Activated CD4-positive, alpha-beta T cell treated with anti-CD3 and anti-CD28 coated beads, Interleukin-2, amount 50 U/mL, for 4 hours (primary cell): ENCODE results near the gene PLD5.

Experiments
- DNase-seq, 2 experiments: peaks; one replicate each; pipeline ENCODE4 v3.0.0-alpha.2; 2020

PLD5 gene

GRCh38 chr1:242524571-242525359 lies at the start of gene PLD5:
PLD5 (minus strand) TSS chr1:242524697.
- DNase-seq: no peak

GRCh38 chr1:242569867-242570266 lies 45.4 kb upstream of the PLD5 start:
- DNase-seq: no peak

- DNase-seq: no peak
These were observed 44.2 kb upstream of the PLD5 start for GRCh38 chr1:242568666-242569065.

GRCh38 chr1:242567596-242567995 lies 43.1 kb upstream of the PLD5 start:
- DNase-seq: no peak

- DNase-seq: no peak
These were observed 32.3 kb upstream of the PLD5 start for GRCh38 chr1:242556759-242557158.

GRCh38 chr1:242556276-242556675 lies 31.8 kb upstream of the PLD5 start:
- DNase-seq: no peak

GRCh38 chr1:242554577-242554976 lies 30.1 kb upstream of the PLD5 start:
- DNase-seq: no peak

- no peak for DNase-seq
These were observed 22.6 kb upstream of the PLD5 start for GRCh38 chr1:242546849-242547729.

GRCh38 chr1:242546441-242546840 lies 21.9 kb upstream of the PLD5 start:
- no peak for DNase-seq

- no peak for DNase-seq
These were observed 19.6 kb upstream of the PLD5 start for GRCh38 chr1:242544071-242544470.

GRCh38 chr1:242542271-242542670 lies 17.8 kb upstream of the PLD5 start:
- no peak for DNase-seq

GRCh38 chr1:242535986-242536385 lies 11.5 kb upstream of the PLD5 start:
- no peak for DNase-seq

GRCh38 chr1:242534753-242535152 lies 10.3 kb upstream of the PLD5 start:
- DNase-seq: no peak

- no peak for DNase-seq
These were observed 6.3 kb upstream of the PLD5 start for GRCh38 chr1:242530761-242531160.

- DNase-seq: no peak
These were observed 1.3 kb upstream of the PLD5 start for GRCh38 chr1:242525769-242526168.

GRCh38 chr1:242525360-242525722 lies 844 bp upstream of the PLD5 start:
- DNase-seq: no peak

- DNase-seq: no peak
These were observed 552 bp downstream of the PLD5 start for GRCh38 chr1:242523719-242524570.

- DNase-seq: no peak
These were observed 1.3 kb downstream of the PLD5 start for GRCh38 chr1:242522996-242523718.

GRCh38 chr1:242522304-242522945 lies 2.1 kb downstream of the PLD5 start:
- DNase-seq: no peak

- no peak for DNase-seq
These were observed 8.9 kb downstream of the PLD5 start for GRCh38 chr1:242515555-242515954.

GRCh38 chr1:242506724-242507123 lies 17.8 kb downstream of the PLD5 start:
- DNase-seq: no peak

GRCh38 chr1:242489545-242489944 lies 35.0 kb downstream of the PLD5 start:
- DNase-seq: no peak
